Measurements from ENCODE around the gene TEDC1.
A peak's percentile ranks its signal among the peaks of the same experiment; 100 is the strongest.

DNA sequence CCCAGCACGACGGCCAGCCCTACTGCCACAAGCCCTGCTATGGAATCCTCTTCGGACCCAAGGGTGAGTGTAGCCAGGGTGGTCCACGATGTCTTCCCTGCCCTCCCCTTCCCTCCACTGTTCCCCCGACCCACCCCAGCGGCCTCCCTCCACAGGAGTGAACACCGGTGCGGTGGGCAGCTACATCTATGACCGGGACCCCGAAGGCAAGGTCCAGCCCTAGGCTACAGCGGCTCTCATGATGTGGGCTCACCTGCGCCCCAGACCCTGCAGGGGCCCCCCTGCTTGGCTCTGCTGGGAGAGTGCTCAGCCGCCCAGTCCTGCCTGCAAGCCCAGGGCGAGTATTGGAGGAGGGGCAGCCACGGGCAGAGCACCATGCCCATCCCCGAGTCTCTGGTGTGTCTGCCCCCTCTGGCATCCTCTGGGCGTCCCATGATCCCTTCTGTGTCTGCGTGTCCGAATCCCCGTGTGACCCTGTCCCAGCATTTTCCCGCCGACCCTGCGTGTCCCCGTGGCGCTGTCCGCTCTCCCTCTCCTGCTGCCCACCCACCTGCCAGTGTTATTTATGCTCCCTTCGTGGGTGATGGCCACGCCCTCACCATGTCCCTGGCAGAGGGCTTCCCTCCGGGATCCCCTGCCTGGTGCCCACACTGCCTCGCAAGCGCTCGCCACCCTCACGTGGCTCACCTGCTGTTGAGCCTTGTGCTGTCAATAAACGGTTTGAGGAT is 11.5 kb upstream of the TEDC1 start:
- peak in 1 of 2 donors; percentile 14 for TF ChIP-seq EP300 (IDR thresholded peaks at IDR 0.05)
- no peak for TF ChIP-seq POLR2A (IDR thresholded peaks at IDR 0.05)
- TF ChIP-seq, protein P1, sequence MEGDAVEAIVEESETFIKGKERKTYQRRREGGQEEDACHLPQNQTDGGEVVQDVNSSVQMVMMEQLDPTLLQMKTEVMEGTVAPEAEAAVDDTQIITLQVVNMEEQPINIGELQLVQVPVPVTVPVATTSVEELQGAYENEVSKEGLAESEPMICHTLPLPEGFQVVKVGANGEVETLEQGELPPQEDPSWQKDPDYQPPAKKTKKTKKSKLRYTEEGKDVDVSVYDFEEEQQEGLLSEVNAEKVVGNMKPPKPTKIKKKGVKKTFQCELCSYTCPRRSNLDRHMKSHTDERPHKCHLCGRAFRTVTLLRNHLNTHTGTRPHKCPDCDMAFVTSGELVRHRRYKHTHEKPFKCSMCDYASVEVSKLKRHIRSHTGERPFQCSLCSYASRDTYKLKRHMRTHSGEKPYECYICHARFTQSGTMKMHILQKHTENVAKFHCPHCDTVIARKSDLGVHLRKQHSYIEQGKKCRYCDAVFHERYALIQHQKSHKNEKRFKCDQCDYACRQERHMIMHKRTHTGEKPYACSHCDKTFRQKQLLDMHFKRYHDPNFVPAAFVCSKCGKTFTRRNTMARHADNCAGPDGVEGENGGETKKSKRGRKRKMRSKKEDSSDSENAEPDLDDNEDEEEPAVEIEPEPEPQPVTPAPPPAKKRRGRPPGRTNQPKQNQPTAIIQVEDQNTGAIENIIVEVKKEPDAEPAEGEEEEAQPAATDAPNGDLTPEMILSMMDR (IDR thresholded peaks at IDR 0.05), result no peak
